Liver (tissue), 9 donors: ENCODE data around the gene MBP. TPM values are rescaled to one million over a fixed set of nuclear protein-coding genes. Genes with fewer than 3 reads are reported as not detected.
A peak's percentile ranks its signal among the peaks of the same experiment; 100 is the strongest.

ENCODE experiments used
- DNase-seq: peaks from one replicate; pipeline ENCODE4 v3.0.0-alpha.2; 2017; ENCODE audit warnings: low spot score
- H3K27ac ChIP-seq, 2 donors: one replicate each; pipeline ENCODE4 v1.7.0; 2013; ENCODE audit warnings: inconsistent platforms in 2 of 2, low read length in 2 of 2, control low read depth in 1 of 2, low read depth in 1 of 2, mild to moderate bottlenecking in 1 of 2
- H3K27me3 ChIP-seq, 4 donors: one replicate each; pipeline versions ENCODE4 v1.6.1 to v1.7.0; 2013; ENCODE audit warnings: low read length in 3 of 4, inconsistent platforms in 1 of 4, mild to moderate bottlenecking in 1 of 4, moderate library complexity in 1 of 4; ENCODE audit not compliant: control insufficient read depth in 4 of 4, insufficient read depth in 4 of 4
- H3K36me3 ChIP-seq, 4 donors: one replicate each; pipeline versions ENCODE4 v1.6.1 to v1.7.0; 2013; ENCODE audit warnings: low read length in 3 of 4, mild to moderate bottlenecking in 3 of 4, low read depth in 1 of 4, moderate library complexity in 1 of 4; ENCODE audit not compliant: control insufficient read depth in 4 of 4, insufficient read depth in 3 of 4
- H3K4me1 ChIP-seq, 4 donors: one replicate each; pipeline versions ENCODE4 v1.6.1 to v1.7.0; 2013; ENCODE audit warnings: low read length in 3 of 4, mild to moderate bottlenecking in 3 of 4, moderate library complexity in 1 of 4; ENCODE audit not compliant: control insufficient read depth in 4 of 4, insufficient read depth in 4 of 4
- H3K4me3 ChIP-seq, 3 donors: one replicate each; pipeline versions ENCODE4 v1.6.1 to v1.7.0; 2013; ENCODE audit warnings: low read length in 3 of 3, control low read depth in 1 of 3, low read depth in 1 of 3, mild to moderate bottlenecking in 1 of 3
- H3K9ac ChIP-seq, 2 donors: one replicate each; pipeline ENCODE4 v1.7.0; 2013; ENCODE audit warnings: low read length in 2 of 2, mild to moderate bottlenecking in 2 of 2, moderate library complexity in 2 of 2, control low read depth in 1 of 2, low read depth in 1 of 2
- H3K9me3 ChIP-seq, 4 donors: one replicate each; pipeline versions ENCODE4 v1.6.1 to v1.7.0; 2013; ENCODE audit warnings: low read length in 3 of 4; ENCODE audit not compliant: control insufficient read depth in 4 of 4
- CTCF ChIP-seq: fragments of 150-350 bp; IDR thresholded peaks from 2 replicates; pipeline ENCODE4 v1.5.1; 2017; ENCODE audit warnings: improper control_type of control experiment, low read depth, low read length; ENCODE audit not compliant: missing input control
- EGR1 ChIP-seq, 2 donors: IDR thresholded peaks; 2 replicates each; pipeline ENCODE4 v1.6.1; 2016 to 2018; ENCODE audit warnings: antibody characterized with exemption in 2 of 2, low read depth in 2 of 2
- FOXA1 ChIP-seq: IDR thresholded peaks from 2 replicates; pipeline ENCODE4 v1.6.1; 2016; ENCODE audit warnings: antibody characterized with exemption
- FOXA2 ChIP-seq: IDR thresholded peaks from 2 replicates; pipeline ENCODE4 v1.6.1; 2016; ENCODE audit warnings: antibody characterized with exemption
- GABPA ChIP-seq, 2 donors: IDR thresholded peaks in 1 of 2; conservative IDR thresholded peaks in 1 of 2; 2 replicates each; pipeline ENCODE4 v1.6.1; 2016; ENCODE audit warnings: antibody characterized with exemption in 2 of 2, mild to moderate bottlenecking in 1 of 2, moderate library complexity in 1 of 2
- HNF4A ChIP-seq, 2 donors: conservative IDR thresholded peaks; 2 replicates each; pipeline ENCODE4 v1.6.1; 2016; ENCODE audit warnings: antibody characterized with exemption in 2 of 2, mild to moderate bottlenecking in 2 of 2
- HNF4G ChIP-seq: IDR thresholded peaks from 2 replicates; pipeline ENCODE4 v1.6.1; 2016; ENCODE audit warnings: antibody characterized with exemption
- JUND ChIP-seq, 2 donors: IDR thresholded peaks; 2 replicates each; pipeline ENCODE4 v1.6.1; 2016; ENCODE audit warnings: antibody characterized with exemption in 2 of 2
- MAX ChIP-seq: IDR thresholded peaks from 2 replicates; pipeline ENCODE4 v1.6.1; 2016; ENCODE audit warnings: antibody characterized with exemption
- NR2F2 ChIP-seq: IDR thresholded peaks from 2 replicates; pipeline ENCODE4 v1.6.1; 2016; ENCODE audit warnings: antibody characterized with exemption
- RAD21 ChIP-seq, 2 donors: IDR thresholded peaks; 2 replicates each; pipeline ENCODE4 v1.6.1; 2016; ENCODE audit warnings: antibody characterized with exemption in 2 of 2, mild to moderate bottlenecking in 2 of 2
- RXRA ChIP-seq, 2 donors: IDR thresholded peaks; 2 replicates each; pipeline ENCODE4 v1.6.1; 2017 to 2018; ENCODE audit warnings: antibody characterized with exemption in 2 of 2, mild to moderate bottlenecking in 1 of 2
- SP1 ChIP-seq: IDR thresholded peaks from 2 replicates; pipeline ENCODE4 v1.6.1; 2018; ENCODE audit warnings: antibody characterized with exemption, mild to moderate bottlenecking
- TAF1 ChIP-seq: conservative IDR thresholded peaks from 2 replicates; pipeline ENCODE4 v1.6.1; 2016; ENCODE audit warnings: antibody characterized with exemption, mild to moderate bottlenecking
- YY1 ChIP-seq: IDR thresholded peaks from 2 replicates; pipeline ENCODE4 v1.6.1; 2016; ENCODE audit warnings: antibody characterized with exemption, mild to moderate bottlenecking
- WGBS: extraction: QIAGEN DNeasy Blood & Tissue Kit; methylation state at CpG from one replicate; pipeline ENCODE4 v1.1.7; 2013; 5-methylcytosine and 5-hydroxymethylcytosine counted together
- polyA plus RNA-seq, 2 donors: library from polyadenylated mRNA; stranded (reverse) in 1 of 2; unstranded in 1 of 2; fragments of 200-250 nt in 1 of 2; fragments of >200 nt in 1 of 2; fragmentation: Nextera tagmentation in 1 of 2; extraction: Ambion mirVana in 1 of 2; gene quantifications; one replicate each; pipeline versions ENCODE4 v1.2.1 to v1.2.3, GENCODE V29; 2013 to 2015
- total RNA-seq, 2 donors: library from RNA; depleted of rRNA; stranded (reverse); fragments of >200 nt; gene quantifications; one replicate each; pipeline ENCODE4 v1.2.3, GENCODE V29; 2014
- TF ChIP-seq, protein P1 (sequence below): IDR thresholded peaks from 2 replicates; pipeline ENCODE4 v1.6.1; 2016; ENCODE audit warnings: antibody characterized with exemption
- TF ChIP-seq, protein P2 (sequence below): IDR thresholded peaks from 2 replicates; pipeline ENCODE4 v1.6.1; 2016; ENCODE audit warnings: antibody characterized with exemption, mild to moderate bottlenecking
- donor health status: healthy.
- donor health status: healthy.
- donor health status: healthy.
- donor health status: healthy.
- donor health status: healthy.

Gene MBP
- total and polyA plus RNA-seq, 4 donors = 9.7 to 23.3 (median 17.7) TPM

DNA sequence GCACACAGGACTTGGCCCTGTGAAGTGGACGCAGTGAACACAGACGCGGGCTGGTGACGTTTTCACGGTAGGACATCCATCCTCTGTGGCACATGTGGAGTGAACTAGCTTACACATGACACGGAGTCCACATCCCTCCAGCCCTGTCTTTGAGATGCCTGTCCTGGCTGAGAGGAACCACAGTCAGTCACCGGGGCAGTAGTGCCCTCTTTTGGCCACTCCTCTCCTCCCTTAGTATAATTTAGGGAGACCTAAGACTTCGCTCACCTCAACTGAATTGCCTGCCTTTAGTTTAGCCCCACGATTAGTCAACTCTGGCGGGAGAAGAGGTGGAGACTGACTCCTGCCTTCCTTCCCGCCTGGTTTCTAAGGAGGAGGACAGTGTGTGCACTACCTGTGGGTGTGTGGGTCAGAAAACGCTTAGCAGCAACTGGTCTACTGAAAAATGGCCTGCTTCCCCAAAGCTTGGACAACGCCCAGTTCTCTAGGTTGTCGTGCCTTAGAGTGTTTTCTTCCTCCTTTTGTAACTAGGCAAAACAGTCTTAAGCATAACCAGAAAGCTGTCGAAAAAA, 70.6 kb downstream of the MBP start:
- Histone ChIP-seq H3K36me3 (peaks cover 3 to 23% (median 11%) of the 10 kb centered on the region in 4 donors), H3K27ac (peak overlapping the region in 1 of 2 donors; percentile 47), H3K9ac (no peak overlapping the region), H3K4me3 (no peak overlapping the region), H3K27me3 (no peaks in the 10 kb centered on the region), H3K4me1 (peaks cover 0 to 10% (median 3%) of the 10 kb centered on the region in 4 donors), H3K9me3 (no peaks in the 10 kb centered on the region)
- TF ChIP-seq NR2F2 (no peak), RAD21 (IDR thresholded peaks at IDR 0.05) (peak; percentile 17 to 20), CTCF (peak; percentile 5)
- no peak for DNase-seq
- WGBS = 76% methylated on average over 15 of the region's 15 CpGs

DNA sequence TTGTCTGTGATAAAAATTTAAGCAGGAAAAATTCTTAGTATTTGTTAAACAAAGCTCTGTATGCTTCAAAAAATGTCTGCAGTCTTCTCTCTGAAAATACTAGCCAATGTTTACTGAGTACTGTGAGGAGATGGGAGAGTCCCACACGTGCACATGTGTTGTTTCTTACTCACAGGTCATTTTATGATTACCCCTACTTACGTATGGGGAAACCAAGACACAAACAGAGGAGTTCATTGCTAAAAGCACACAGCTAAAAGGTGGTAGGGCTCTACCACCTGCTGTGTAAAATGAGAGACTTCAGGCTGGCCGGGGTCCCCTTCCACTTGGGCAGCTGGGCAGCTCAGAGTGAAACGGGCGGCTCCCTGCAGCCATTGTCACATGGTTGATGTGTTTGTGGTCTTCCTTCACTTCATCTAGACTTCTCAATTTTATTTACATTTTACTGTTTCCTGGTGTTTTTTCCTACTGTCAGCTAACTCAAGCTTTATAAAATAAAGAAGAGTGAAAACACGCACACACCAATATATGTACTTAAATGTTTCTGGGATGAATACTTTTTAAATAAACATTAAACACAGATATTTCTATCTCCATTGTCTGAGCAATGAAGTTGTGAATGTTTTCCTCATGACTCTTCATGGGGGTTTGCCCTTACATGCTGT, 71.2 kb downstream of the MBP start:
- Histone ChIP-seq H3K4me1 (peaks cover 2 to 16% (median 7%) of the 10 kb centered on the region in 4 donors), H3K9me3 (no peaks in the 10 kb centered on the region), H3K27ac (peak overlapping the region; percentile 15 to 47), H3K4me3 (no peak overlapping the region), H3K27me3 (no peaks in the 10 kb centered on the region), H3K9ac (no peak overlapping the region), H3K36me3 (peaks cover 3 to 23% (median 11%) of the 10 kb centered on the region in 4 donors)
- TF ChIP-seq FOXA2 (no peak), HNF4G (no peak), FOXA1 (no peak), EGR1 (IDR thresholded peaks at IDR 0.05; ENCODE audit: low read depth in 2 of 2) (no peak), JUND (IDR thresholded peaks at IDR 0.05) (no peak), MAX (no peak), HNF4A (conservative IDR thresholded peaks at IDR 0.05) (no peak), CTCF (no peak), RAD21 (IDR thresholded peaks at IDR 0.05) (no peak), RXRA (IDR thresholded peaks at IDR 0.05) (no peak), TAF1 (no peak), GABPA (IDR thresholded peaks at IDR 0.05 in 1 of 2, conservative IDR thresholded peaks at IDR 0.05 in 1 of 2) (no peak), YY1 (no peak), SP1 (no peak), NR2F2 (no peak)
- TF ChIP-seq, protein P1, sequence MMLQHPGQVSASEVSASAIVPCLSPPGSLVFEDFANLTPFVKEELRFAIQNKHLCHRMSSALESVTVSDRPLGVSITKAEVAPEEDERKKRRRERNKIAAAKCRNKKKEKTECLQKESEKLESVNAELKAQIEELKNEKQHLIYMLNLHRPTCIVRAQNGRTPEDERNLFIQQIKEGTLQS = no peak
- TF ChIP-seq, protein P2, sequence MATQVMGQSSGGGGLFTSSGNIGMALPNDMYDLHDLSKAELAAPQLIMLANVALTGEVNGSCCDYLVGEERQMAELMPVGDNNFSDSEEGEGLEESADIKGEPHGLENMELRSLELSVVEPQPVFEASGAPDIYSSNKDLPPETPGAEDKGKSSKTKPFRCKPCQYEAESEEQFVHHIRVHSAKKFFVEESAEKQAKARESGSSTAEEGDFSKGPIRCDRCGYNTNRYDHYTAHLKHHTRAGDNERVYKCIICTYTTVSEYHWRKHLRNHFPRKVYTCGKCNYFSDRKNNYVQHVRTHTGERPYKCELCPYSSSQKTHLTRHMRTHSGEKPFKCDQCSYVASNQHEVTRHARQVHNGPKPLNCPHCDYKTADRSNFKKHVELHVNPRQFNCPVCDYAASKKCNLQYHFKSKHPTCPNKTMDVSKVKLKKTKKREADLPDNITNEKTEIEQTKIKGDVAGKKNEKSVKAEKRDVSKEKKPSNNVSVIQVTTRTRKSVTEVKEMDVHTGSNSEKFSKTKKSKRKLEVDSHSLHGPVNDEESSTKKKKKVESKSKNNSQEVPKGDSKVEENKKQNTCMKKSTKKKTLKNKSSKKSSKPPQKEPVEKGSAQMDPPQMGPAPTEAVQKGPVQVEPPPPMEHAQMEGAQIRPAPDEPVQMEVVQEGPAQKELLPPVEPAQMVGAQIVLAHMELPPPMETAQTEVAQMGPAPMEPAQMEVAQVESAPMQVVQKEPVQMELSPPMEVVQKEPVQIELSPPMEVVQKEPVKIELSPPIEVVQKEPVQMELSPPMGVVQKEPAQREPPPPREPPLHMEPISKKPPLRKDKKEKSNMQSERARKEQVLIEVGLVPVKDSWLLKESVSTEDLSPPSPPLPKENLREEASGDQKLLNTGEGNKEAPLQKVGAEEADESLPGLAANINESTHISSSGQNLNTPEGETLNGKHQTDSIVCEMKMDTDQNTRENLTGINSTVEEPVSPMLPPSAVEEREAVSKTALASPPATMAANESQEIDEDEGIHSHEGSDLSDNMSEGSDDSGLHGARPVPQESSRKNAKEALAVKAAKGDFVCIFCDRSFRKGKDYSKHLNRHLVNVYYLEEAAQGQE = no peak
- DNase-seq = no peak
- 83% methylated on average over 6 of the region's 6 CpGs for WGBS
